HFFc6 (cell line): ENCODE results near the gene RAB10. TPM values are rescaled to one million over a fixed set of nuclear protein-coding genes. Genes with fewer than 3 reads are reported as not detected.
"Not testable (repeated sequence)": the region's sequence is repeated elsewhere in the genome, so short reads cannot be mapped to it uniquely, and the experiment has no call there.

Experiments
- DNase-seq: peaks from one replicate; pipeline ENCODE4 v3.0.0-alpha.2; 2018
- H3K27ac Mint-ChIP-seq: 2 replicates; pipeline ENCODE4 v1.8.0; 2020; ENCODE audit warnings: mild to moderate bottlenecking, mixed read lengths
- H3K27me3 Mint-ChIP-seq: 2 replicates; pipeline ENCODE4 v1.8.0; 2021; ENCODE audit warnings: mild to moderate bottlenecking, moderate library complexity, mixed read lengths; ENCODE audit not compliant: insufficient read depth
- H3K36me3 Mint-ChIP-seq: 2 replicates; pipeline ENCODE4 v1.8.0; 2021; ENCODE audit warnings: low read depth, mixed read lengths
- H3K4me1 Mint-ChIP-seq: 2 replicates; pipeline ENCODE4 v1.8.0; 2020; ENCODE audit warnings: low read depth, mixed read lengths
- H3K4me3 Mint-ChIP-seq: 2 replicates; pipeline ENCODE4 v1.8.0; 2020; ENCODE audit warnings: mild to moderate bottlenecking, moderate library complexity, mixed read lengths
- H3K9me3 Mint-ChIP-seq: 2 replicates; pipeline ENCODE4 v1.8.0; 2020; ENCODE audit warnings: mild to moderate bottlenecking, mixed read lengths
- total RNA-seq, 6 experiments: library from RNA; stranded (reverse); fragmentation: NEBNext Ultra II Directional; extraction: Animal tissue kit (Norgen Biotek cat#: 25700); gene quantifications; 2 replicates in 1 of 6; 3 replicates in 5 of 6; pipeline ENCODE4 v1.2.3, GENCODE V29; 2021
- TF ChIP-seq, protein P1 (sequence below): fragments of 200-600 bp; sonication (generic); IDR thresholded peaks from 2 replicates; pipeline ENCODE4 v1.5.0; 2021; ENCODE audit warnings: antibody characterized with exemption, mild to moderate bottlenecking

The RAB10 gene
- total RNA-seq, 6 experiments from 2014 or later, result 133 to 144 (median 136) TPM

- Mint-ChIP-seq H3K9me3 (no peaks in the 10 kb centered on the region), H3K27me3 (no peaks in the 10 kb centered on the region), H3K4me3 (no peak overlapping the region), H3K36me3 (peaks cover 4% of the 10 kb centered on the region; the same call in 1 of the 2 replicates), H3K4me1 (peaks cover 38% of the 10 kb centered on the region), H3K27ac (no peak overlapping the region)
- TF ChIP-seq, protein P1, sequence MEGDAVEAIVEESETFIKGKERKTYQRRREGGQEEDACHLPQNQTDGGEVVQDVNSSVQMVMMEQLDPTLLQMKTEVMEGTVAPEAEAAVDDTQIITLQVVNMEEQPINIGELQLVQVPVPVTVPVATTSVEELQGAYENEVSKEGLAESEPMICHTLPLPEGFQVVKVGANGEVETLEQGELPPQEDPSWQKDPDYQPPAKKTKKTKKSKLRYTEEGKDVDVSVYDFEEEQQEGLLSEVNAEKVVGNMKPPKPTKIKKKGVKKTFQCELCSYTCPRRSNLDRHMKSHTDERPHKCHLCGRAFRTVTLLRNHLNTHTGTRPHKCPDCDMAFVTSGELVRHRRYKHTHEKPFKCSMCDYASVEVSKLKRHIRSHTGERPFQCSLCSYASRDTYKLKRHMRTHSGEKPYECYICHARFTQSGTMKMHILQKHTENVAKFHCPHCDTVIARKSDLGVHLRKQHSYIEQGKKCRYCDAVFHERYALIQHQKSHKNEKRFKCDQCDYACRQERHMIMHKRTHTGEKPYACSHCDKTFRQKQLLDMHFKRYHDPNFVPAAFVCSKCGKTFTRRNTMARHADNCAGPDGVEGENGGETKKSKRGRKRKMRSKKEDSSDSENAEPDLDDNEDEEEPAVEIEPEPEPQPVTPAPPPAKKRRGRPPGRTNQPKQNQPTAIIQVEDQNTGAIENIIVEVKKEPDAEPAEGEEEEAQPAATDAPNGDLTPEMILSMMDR, result peak; percentile 14; the same call in 1 of the 2 replicates
- no peak for DNase-seq
These were observed 22.9 kb upstream of the RAB10 start for GRCh38 chr2:26010943-26011342.

- TF ChIP-seq, protein P1, result no peak
These were observed 22.3 kb upstream of the RAB10 start for GRCh38 chr2:26011609-26011989.

GRCh38 chr2:26011990-26012856, 21.7 kb upstream of the RAB10 start:
- Mint-ChIP-seq H3K27ac (peak overlapping the region; percentile 59), H3K36me3 (peaks cover 4% of the 10 kb centered on the region; the same call in 1 of the 2 replicates), H3K9me3 (no peaks in the 10 kb centered on the region), H3K4me1 (peaks cover 41% of the 10 kb centered on the region), H3K4me3 (peak overlapping the region; percentile 51; the same call in 1 of the 2 replicates), H3K27me3 (no peaks in the 10 kb centered on the region)
- DNase-seq, result peak; percentile 63
- TF ChIP-seq, protein P1, result no peak

More at GRCh38 chr2:26011609-26011989, 22.3 kb upstream of the RAB10 start:
- DNase-seq, result no peak
- Mint-ChIP-seq H3K4me3 (no peak overlapping the region), H3K9me3 (no peaks in the 10 kb centered on the region), H3K27ac (peak overlapping the region; percentile 59; the same call in 1 of the 2 replicates), H3K4me1 (peaks cover 38% of the 10 kb centered on the region), H3K36me3 (peaks cover 4% of the 10 kb centered on the region; the same call in 1 of the 2 replicates), H3K27me3 (no peaks in the 10 kb centered on the region)

DNA sequence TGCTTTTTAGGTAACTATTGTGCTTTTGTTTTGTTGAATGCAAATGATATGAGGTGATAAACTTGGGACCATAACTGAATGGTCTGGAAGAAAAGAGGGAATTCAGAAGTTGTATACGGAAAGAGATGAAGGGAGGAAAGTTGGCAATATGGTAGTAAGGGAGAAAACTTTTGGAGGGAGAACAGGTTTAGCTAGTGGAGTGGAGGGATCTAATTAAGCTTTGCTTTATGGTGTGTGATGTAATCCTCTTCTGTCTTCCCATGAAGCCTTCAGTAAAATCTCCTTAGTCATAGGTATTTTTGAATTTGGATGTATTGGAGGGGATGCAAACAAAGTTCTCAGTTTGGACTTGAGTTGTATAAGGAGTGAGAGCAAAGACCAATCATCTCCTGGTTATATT, 20.2 kb upstream of the RAB10 start:
- Mint-ChIP-seq H3K4me3 (no peak overlapping the region), H3K4me1 (peaks cover 51% of the 10 kb centered on the region), H3K9me3 (no peaks in the 10 kb centered on the region), H3K27ac (no peak overlapping the region), H3K27me3 (no peaks in the 10 kb centered on the region), H3K36me3 (peaks cover 4% of the 10 kb centered on the region; the same call in 1 of the 2 replicates)
- TF ChIP-seq, protein P1, result no peak
- DNase-seq, result no peak

GRCh38 chr2:26016012-26016705, 17.7 kb upstream of the RAB10 start:
- TF ChIP-seq, protein P1, result no peak
- Mint-ChIP-seq H3K4me3 (no peak overlapping the region), H3K36me3 (no peaks in the 10 kb centered on the region), H3K27ac (no peak overlapping the region), H3K27me3 (no peaks in the 10 kb centered on the region), H3K9me3 (no peaks in the 10 kb centered on the region), H3K4me1 (peaks cover 43% of the 10 kb centered on the region)
- DNase-seq, result no peak

DNA sequence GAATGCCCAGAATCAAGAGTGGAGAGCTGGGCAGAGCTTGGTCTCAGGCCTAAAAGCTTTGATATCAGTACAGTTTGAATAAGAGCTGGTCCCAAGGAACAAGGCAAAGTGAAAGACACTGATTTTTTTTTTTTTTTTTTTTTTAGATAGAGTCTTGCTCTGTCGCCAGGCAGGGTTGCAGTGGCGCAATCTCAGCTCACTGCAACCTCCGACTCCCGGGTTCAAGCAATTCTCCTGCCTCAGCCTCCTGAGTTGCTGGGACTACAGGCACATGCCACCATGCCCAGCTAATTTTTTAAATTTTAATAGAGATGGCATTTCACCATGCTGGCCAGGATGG, 17.2 kb upstream of the RAB10 start:
- peaks cover 41% of the 10 kb centered on the region for H3K4me1 Mint-ChIP-seq
- DNase-seq, H3K27ac Mint-ChIP-seq, H3K4me3 Mint-ChIP-seq, H3K27me3 Mint-ChIP-seq, H3K36me3 Mint-ChIP-seq, H3K9me3 Mint-ChIP-seq: not testable (repeated sequence)
